ENCODE data around the gene CCDC148.

CCDC148 gene

GRCh38 chr2:158128168-158128973 is 328.2 kb downstream of the CCDC148 start:
- Histone ChIP-seq H3K4me3 (no peak overlapping the region), H3K4me1 (no peaks in the 10 kb centered on the region), H3K9me3 (replicated peaks in 1 of 11) (no peaks in the 10 kb centered on the region), H3K9ac (no peak overlapping the region), H4K20me1 (no peaks in the 10 kb centered on the region), H3K36me3 (no peaks in the 10 kb centered on the region), H3K4me2 (no peak overlapping the region), H3K27me3 (no peaks in the 10 kb centered on the region), H3K27ac (no peak overlapping the region)
- no peak for TF ChIP-seq Cebpa-rat (IDR thresholded peaks at IDR 0.05)

GRCh38 chr2:158127380-158127804 is 329.2 kb downstream of the CCDC148 start:
- no peaks in the 10 kb centered on the region for H3K4me1 ChIP-seq
- H3K36me3 ChIP-seq = no peaks in the 10 kb centered on the region
- no peak overlapping the region for H3K4me2 ChIP-seq
- no peaks in the 10 kb centered on the region for H3K9me3 ChIP-seq (replicated peaks in 1 of 11)
- no peaks in the 10 kb centered on the region for H4K20me1 ChIP-seq
- no peaks in the 10 kb centered on the region for H3K27me3 ChIP-seq
- H3K27ac ChIP-seq = no peak overlapping the region
- no peak for TF ChIP-seq Cebpa-rat (IDR thresholded peaks at IDR 0.05)
- H3K4me3 ChIP-seq = no peak overlapping the region
- H3K9ac ChIP-seq = no peak overlapping the region

GRCh38 chr2:158125756-158126498 is 330.6 kb downstream of the CCDC148 start:
- no peaks in the 10 kb centered on the region for H4K20me1 ChIP-seq
- H3K27me3 ChIP-seq = no peaks in the 10 kb centered on the region
- no peak for TF ChIP-seq Cebpa-rat (IDR thresholded peaks at IDR 0.05)
- H3K4me1 ChIP-seq = no peaks in the 10 kb centered on the region
- H3K36me3 ChIP-seq = no peaks in the 10 kb centered on the region
- no peaks in the 10 kb centered on the region for H3K9me3 ChIP-seq (replicated peaks in 1 of 11)
- H3K27ac ChIP-seq = no peak overlapping the region
- no peak overlapping the region for H3K4me2 ChIP-seq
- no peak overlapping the region for H3K4me3 ChIP-seq
- no peak overlapping the region for H3K9ac ChIP-seq

GRCh38 chr2:158124896-158125295 is 331.7 kb downstream of the CCDC148 start:
- Histone ChIP-seq H3K27ac (no peak overlapping the region), H4K20me1 (no peaks in the 10 kb centered on the region), H3K9ac (no peak overlapping the region)

More at GRCh38 chr2:158124896-158125295, 331.7 kb downstream of the CCDC148 start:
- Histone ChIP-seq H3K9me3 (replicated peaks in 1 of 11) (no peaks in the 10 kb centered on the region), H3K4me1 (no peaks in the 10 kb centered on the region), H3K27me3 (no peaks in the 10 kb centered on the region), H3K4me3 (no peak overlapping the region), H3K36me3 (no peaks in the 10 kb centered on the region), H3K4me2 (no peak overlapping the region)
- no peak for TF ChIP-seq Cebpa-rat (IDR thresholded peaks at IDR 0.05)

Measured in BLaER1 treated with 17β-estradiol and CSF1 and Interleukin-3, amounts not matched to agents 10 nM and 100 nM (cell line).